GM12878 (cell line): Measurements from ENCODE around the gene GJD3. TPM values are rescaled to one million over a fixed set of nuclear protein-coding genes. Genes with fewer than 3 reads are reported as not detected.

Source experiments
- ATAC-seq: fragments of 200-7000 bp; cut with Tn5 transposase; 3 replicates; pipeline ENCODE4 v1.9.1; 2020; ENCODE audit warnings: mild to moderate bottlenecking, moderate library complexity
- BruUV-seq: library from RNA; stranded (reverse); fragments of 400-500 nt; replicated peaks from 2 replicates; lab custom pipeline; 2021; lab: Mats Ljungman, UMichigan
- CTCF ChIA-PET: fragments of 300-600 bp; sonication (Branson Sonifier 250); formaldehyde crosslinking; extraction: SDS; loops from one replicate; lab custom pipeline; 2021; ENCODE audit warnings: inconsistent platforms; lab: Yijun Ruan, JAX
- POLR2A ChIA-PET: fragments of 350-600 bp; formaldehyde crosslinking; extraction: SDS; loops from one replicate; lab custom pipeline; 2021; ENCODE audit warnings: inconsistent platforms; lab: Charles Lee
- RAD21 ChIA-PET: fragments of 300-600 bp; sonication (Branson Sonifier 250); formaldehyde crosslinking; loops from one replicate; lab custom pipeline; 2023; ENCODE audit warnings: antibody characterized with exemption; ENCODE audit not compliant: unreplicated experiment; lab: Charles Lee
- SMC1A ChIA-PET: fragments of 300-600 bp; sonication (Branson Sonifier 250); formaldehyde crosslinking; loops from one replicate; lab custom pipeline; 2023; ENCODE audit not compliant: unreplicated experiment, uncharacterized antibody; lab: Charles Lee
- DNase-seq: peaks from one replicate; pipeline ENCODE4 v3.0.0-alpha.2; 2011; ENCODE audit warnings: low read depth, low spot score
- FAIRE-seq: peaks from 3 replicates; lab custom pipeline; 2011; peaks lifted over from hg19 to GRCh38; lab: Jason Lieb, UNC
- H2AFZ ChIP-seq: 2 replicates; pipeline ENCODE4 v1.6.0; 2011; ENCODE audit warnings: low read depth, low read length, control low read depth; ENCODE audit not compliant: control insufficient read depth
- H3K27ac ChIP-seq: 2 replicates; pipeline ENCODE4 v1.5.1; 2011; ENCODE audit warnings: control low read depth; ENCODE audit not compliant: control insufficient read depth, insufficient read depth
- H3K27me3 ChIP-seq, 2 experiments: replicated peaks in 1 of 2; 2 replicates each; pipeline versions ENCODE4 v1.6.0 to v1.6.1; 2011; ENCODE audit warnings: low read length in 1 of 2; ENCODE audit not compliant: control insufficient read depth in 2 of 2, insufficient read depth in 2 of 2
- H3K36me3 ChIP-seq, 2 experiments: 2 replicates each; pipeline ENCODE4 v1.5.1; 2011; ENCODE audit warnings: low read length in 1 of 2; ENCODE audit not compliant: control insufficient read depth in 2 of 2, insufficient read depth in 2 of 2
- H3K4me1 ChIP-seq: 2 replicates; pipeline ENCODE4 v1.6.1; 2011; ENCODE audit warnings: mild to moderate bottlenecking, low read length, moderate library complexity, mixed read lengths; ENCODE audit not compliant: control insufficient read depth, insufficient read depth
- H3K4me2 ChIP-seq: 2 replicates; pipeline ENCODE4 v1.6.0; 2011; ENCODE audit warnings: control low read depth; ENCODE audit not compliant: control insufficient read depth, insufficient read depth
- H3K4me3 ChIP-seq: fragments of 200-600 bp; sonication (generic); 2 replicates; pipeline ENCODE4 v1.5.1; 2016
- H3K79me2 ChIP-seq: 2 replicates; pipeline ENCODE4 v1.6.0; 2011; ENCODE audit warnings: low read length; ENCODE audit not compliant: control insufficient read depth, insufficient read depth
- H3K9ac ChIP-seq: 2 replicates; pipeline ENCODE4 v1.8.0; 2011; ENCODE audit warnings: low read length, control low read depth, mixed read lengths; ENCODE audit not compliant: control insufficient read depth, insufficient read depth
- H3K9me3 ChIP-seq: replicated peaks from 3 replicates; pipeline ENCODE4 v1.5.1; 2011; ENCODE audit warnings: mild to moderate bottlenecking, low read length; ENCODE audit not compliant: control insufficient read depth, insufficient read depth
- H4K20me1 ChIP-seq: 2 replicates; pipeline ENCODE4 v1.6.0; 2011; ENCODE audit not compliant: control insufficient read depth, insufficient read depth
- CUX1 ChIP-seq: IDR thresholded peaks from 2 replicates; pipeline ENCODE4 v1.6.1; 2012; ENCODE audit warnings: improper control_type of control experiment, low read depth, low read length; ENCODE audit not compliant: insufficient replicate concordance
- JUNB ChIP-seq: IDR thresholded peaks from 2 replicates; pipeline ENCODE4 v1.6.1; 2016; ENCODE audit warnings: antibody characterized with exemption, mild to moderate bottlenecking
- MEF2B ChIP-seq: fragments of 450-650 bp; IDR thresholded peaks from 2 replicates; pipeline ENCODE4 v1.6.1; 2018; ENCODE audit warnings: mild to moderate bottlenecking, moderate library complexity; ENCODE audit not compliant: partially characterized antibody, poor library complexity, severe bottlenecking
- MXI1 ChIP-seq: fragments of 150-350 bp; IDR thresholded peaks from 2 replicates; pipeline ENCODE4 v1.6.1; 2011; ENCODE audit warnings: low read depth, mild to moderate bottlenecking, inconsistent platforms, low read length, improper control_type of control experiment
- SPI1 ChIP-seq: IDR thresholded peaks from 2 replicates; pipeline ENCODE4 v1.6.1; 2011; ENCODE audit warnings: low read depth, mild to moderate bottlenecking, low read length, moderate library complexity, borderline replicate concordance; ENCODE audit not compliant: insufficient read depth
- WGBS: methylation state at CpG from one replicate; pipeline ENCODE4 v1.1.6; 2016; ENCODE audit warnings: low lambda C conversion rate; ENCODE audit not compliant: insufficient replicate concordance, insufficient coverage; ENCODE audit errors: missing lambda C conversion rate; 5-methylcytosine and 5-hydroxymethylcytosine counted together
- in situ Hi-C: fragments of 300-500 bp; cut with MboI; formaldehyde crosslinking; loops from 9 replicates; pipeline ENCODE4 v1.14.3; 2018; ENCODE audit warnings: mixed read lengths
- intact Hi-C: fragments of 100-400 bp; cut with micrococcal nuclease; formaldehyde crosslinking; loops from one replicate; pipeline ENCODE4 v1.14.2; 2022; ENCODE audit not compliant: unreplicated experiment
- polyA plus RNA-seq, 11 experiments: library from polyadenylated mRNA; depleted of rRNA in 4 of 11; unstranded in 6 of 11; stranded (reverse) in 5 of 11; fragments of >200 nt; fragmentation: Nextera tagmentation in 4 of 11; fragmentation: Illumina TruSeq in 1 of 11; extraction: Ambion mirVana in 4 of 11; extraction: Trizol in 1 of 11; gene quantifications; 1 replicate in 1 of 11; 2 replicates in 10 of 11; pipeline versions ENCODE4 v1.2.1 to v1.2.3, GENCODE V29; 2011 to 2016; ENCODE audit warnings: inconsistent platforms in 2 of 11, missing spikeins in 2 of 11, low read depth in 1 of 11
- total RNA-seq, 4 experiments: library from RNA; depleted of rRNA in 3 of 4; stranded (reverse); fragments of >200 nt in 3 of 4; fragmentation: Illumina TruSeq in 1 of 4; extraction: Trizol in 1 of 4; gene quantifications; 2 replicates each; pipeline versions ENCODE4 v1.2.1 to v1.2.3, GENCODE V29; 2013 to 2021
- TF ChIP-seq, protein P1 (sequence below): IDR thresholded peaks from 2 replicates; pipeline ENCODE4 v1.6.1; 2011; ENCODE audit warnings: borderline replicate concordance, low read depth, mild to moderate bottlenecking, moderate library complexity, low read length; ENCODE audit not compliant: insufficient read depth, poor library complexity, severe bottlenecking

Gene GJD3
- total and polyA plus RNA-seq, 10 of the 15 experiments (the other 5 are each of a cell fraction or from before 2014, with no cell fraction given) = 1.6 TPM; not detected in 9

DNA sequence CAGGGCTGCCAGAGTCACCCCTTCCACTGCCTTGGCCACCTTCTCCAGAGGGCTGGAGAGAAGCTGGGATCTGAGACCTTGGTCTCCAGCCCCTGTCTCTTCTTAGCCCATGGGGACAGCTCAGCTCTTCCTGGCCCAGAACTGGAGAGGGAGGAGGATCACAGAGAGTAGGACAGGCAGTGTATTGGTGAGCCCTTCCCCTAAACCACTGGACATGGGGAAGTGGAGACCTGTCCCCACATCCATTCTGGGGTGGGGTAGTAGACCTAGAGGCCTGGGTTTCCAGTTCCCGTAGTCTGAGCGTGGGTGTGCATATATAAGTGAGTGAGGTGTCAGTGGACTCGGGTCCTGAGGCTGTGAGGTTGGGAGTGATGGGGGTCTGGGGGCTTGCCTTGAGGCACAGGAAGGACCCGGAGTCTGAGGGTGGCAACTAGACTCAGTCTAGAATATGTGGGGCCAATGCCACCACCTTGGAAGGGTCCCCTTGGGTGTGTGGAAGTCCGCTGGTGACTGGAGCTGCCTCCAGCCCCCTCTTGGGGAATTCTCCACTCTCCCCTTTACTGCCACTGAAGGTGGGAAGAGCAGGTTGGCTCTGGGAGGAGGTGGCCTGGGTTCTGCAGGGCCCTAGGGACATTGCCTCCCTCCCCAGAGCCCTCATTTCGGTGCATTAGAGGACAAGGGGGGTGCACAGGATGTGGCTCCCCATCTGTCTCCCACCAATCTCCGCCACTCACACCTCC lies 19.9 kb downstream of the GJD3 start:
- Histone ChIP-seq H4K20me1 (no peaks in the 10 kb centered on the region), H3K9ac (peak overlapping the region; percentile 19; the same call in 1 of the 2 replicates), H3K9me3 (no peaks in the 10 kb centered on the region), H3K4me1 (peaks cover 46% of the 10 kb centered on the region), H2AFZ (no peak overlapping the region), H3K36me3 (peaks cover 7 to 22% of the 10 kb centered on the region in 2 experiments), H3K27me3 (no peaks in the 10 kb centered on the region), H3K4me2 (peak overlapping the region; percentile 65), H3K79me2 (peaks cover 54% of the 10 kb centered on the region), H3K27ac (no peak overlapping the region; the same call in 1 of the 2 replicates), H3K4me3 (peak overlapping the region; percentile 8; the same call in 1 of the 2 replicates)
- no TSS peak for BruUV-seq
- ATAC-seq (no peak), FAIRE-seq (no peak), DNase-seq (no peak)
- POLR2A ChIA-PET = interaction anchor here (1.2 kb wide), 1 partner anchor 18 kb away, joined by 3 read pairs; no protein-coding TSS in a partner anchor
- RAD21 ChIA-PET = interaction anchor here (1.2 to 2.0 kb wide), 3 partner anchors 19 to 38 kb away, joined by 3 to 4 read pairs (median 4); no protein-coding TSS in a partner anchor
- CTCF ChIA-PET = interaction anchor here (0.9 to 3.6 kb wide), 3 partner anchors 9 to 41 kb away, joined by 3 to 16 read pairs (median 4); no protein-coding TSS in a partner anchor
- no peak for TF ChIP-seq JUNB
- peak; percentile 40; the same call in 1 of the 2 replicates for TF ChIP-seq SPI1
- no peak for TF ChIP-seq MXI1
- TF ChIP-seq, protein P1, sequence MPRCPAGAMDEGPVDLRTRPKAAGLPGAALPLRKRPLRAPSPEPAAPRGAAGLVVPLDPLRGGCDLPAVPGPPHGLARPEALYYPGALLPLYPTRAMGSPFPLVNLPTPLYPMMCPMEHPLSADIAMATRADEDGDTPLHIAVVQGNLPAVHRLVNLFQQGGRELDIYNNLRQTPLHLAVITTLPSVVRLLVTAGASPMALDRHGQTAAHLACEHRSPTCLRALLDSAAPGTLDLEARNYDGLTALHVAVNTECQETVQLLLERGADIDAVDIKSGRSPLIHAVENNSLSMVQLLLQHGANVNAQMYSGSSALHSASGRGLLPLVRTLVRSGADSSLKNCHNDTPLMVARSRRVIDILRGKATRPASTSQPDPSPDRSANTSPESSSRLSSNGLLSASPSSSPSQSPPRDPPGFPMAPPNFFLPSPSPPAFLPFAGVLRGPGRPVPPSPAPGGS = peak; percentile 7
- TF ChIP-seq CUX1 = peak; percentile 17
- peak; percentile 89 for TF ChIP-seq MEF2B
- WGBS = 46% methylated on average over 7 of the region's 7 CpGs
- SMC1A ChIA-PET = interaction anchor here (1.0 to 1.7 kb wide), 4 partner anchors 19 to 44 kb away, joined by 3 to 4 read pairs (median 4); no protein-coding TSS in a partner anchor
- in situ Hi-C loops (no loop called here), intact Hi-C loops (no loop called here)
